Measurements from ENCODE around the gene ZNF302. TPM values are rescaled to one million over a fixed set of nuclear protein-coding genes. Genes with fewer than 3 reads are reported as not detected.
"Not testable (repeated sequence)": the region's sequence is repeated elsewhere in the genome, so short reads cannot be mapped to it uniquely, and the experiment has no call there.

The ZNF302 gene
- total RNA-seq, 1 donor from 2014 or later = 45.6 TPM

DNA sequence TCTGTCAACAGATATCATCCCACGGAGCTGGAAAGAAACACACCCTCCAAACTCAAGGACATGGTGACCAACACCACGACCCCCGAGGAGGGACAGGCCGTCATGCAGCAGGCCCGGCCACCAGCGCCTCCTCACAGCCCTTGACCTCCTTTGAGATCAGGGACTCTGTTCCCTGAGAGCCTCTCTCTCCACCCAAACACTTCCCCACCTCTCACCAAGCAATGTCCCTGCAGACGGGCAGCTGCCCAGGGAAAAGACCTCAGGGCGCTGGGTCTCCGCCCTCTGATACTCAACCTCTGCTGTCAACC lies 10.6 kb upstream of the ZNF302 start:
- peak overlapping the region; percentile 55 for H3K4me3 ChIP-seq
- peak overlapping the region; percentile 69 for H3K27ac ChIP-seq (replicated peaks)
- H3K27me3 ChIP-seq (ENCODE audit: low read depth) = no peaks in the 10 kb centered on the region
- no peak for DNase-seq
- H3K4me1 ChIP-seq = peaks cover 32% of the 10 kb centered on the region
- TF ChIP-seq, protein P1, sequence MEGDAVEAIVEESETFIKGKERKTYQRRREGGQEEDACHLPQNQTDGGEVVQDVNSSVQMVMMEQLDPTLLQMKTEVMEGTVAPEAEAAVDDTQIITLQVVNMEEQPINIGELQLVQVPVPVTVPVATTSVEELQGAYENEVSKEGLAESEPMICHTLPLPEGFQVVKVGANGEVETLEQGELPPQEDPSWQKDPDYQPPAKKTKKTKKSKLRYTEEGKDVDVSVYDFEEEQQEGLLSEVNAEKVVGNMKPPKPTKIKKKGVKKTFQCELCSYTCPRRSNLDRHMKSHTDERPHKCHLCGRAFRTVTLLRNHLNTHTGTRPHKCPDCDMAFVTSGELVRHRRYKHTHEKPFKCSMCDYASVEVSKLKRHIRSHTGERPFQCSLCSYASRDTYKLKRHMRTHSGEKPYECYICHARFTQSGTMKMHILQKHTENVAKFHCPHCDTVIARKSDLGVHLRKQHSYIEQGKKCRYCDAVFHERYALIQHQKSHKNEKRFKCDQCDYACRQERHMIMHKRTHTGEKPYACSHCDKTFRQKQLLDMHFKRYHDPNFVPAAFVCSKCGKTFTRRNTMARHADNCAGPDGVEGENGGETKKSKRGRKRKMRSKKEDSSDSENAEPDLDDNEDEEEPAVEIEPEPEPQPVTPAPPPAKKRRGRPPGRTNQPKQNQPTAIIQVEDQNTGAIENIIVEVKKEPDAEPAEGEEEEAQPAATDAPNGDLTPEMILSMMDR (IDR thresholded peaks at IDR 0.05; ENCODE audit: borderline replicate concordance) = no peak
- H3K9me3 ChIP-seq (replicated peaks) = no peaks in the 10 kb centered on the region
- no peaks in the 10 kb centered on the region for H3K36me3 ChIP-seq
- intact Hi-C loops (cut with micrococcal nuclease) = no loop called here

DNA sequence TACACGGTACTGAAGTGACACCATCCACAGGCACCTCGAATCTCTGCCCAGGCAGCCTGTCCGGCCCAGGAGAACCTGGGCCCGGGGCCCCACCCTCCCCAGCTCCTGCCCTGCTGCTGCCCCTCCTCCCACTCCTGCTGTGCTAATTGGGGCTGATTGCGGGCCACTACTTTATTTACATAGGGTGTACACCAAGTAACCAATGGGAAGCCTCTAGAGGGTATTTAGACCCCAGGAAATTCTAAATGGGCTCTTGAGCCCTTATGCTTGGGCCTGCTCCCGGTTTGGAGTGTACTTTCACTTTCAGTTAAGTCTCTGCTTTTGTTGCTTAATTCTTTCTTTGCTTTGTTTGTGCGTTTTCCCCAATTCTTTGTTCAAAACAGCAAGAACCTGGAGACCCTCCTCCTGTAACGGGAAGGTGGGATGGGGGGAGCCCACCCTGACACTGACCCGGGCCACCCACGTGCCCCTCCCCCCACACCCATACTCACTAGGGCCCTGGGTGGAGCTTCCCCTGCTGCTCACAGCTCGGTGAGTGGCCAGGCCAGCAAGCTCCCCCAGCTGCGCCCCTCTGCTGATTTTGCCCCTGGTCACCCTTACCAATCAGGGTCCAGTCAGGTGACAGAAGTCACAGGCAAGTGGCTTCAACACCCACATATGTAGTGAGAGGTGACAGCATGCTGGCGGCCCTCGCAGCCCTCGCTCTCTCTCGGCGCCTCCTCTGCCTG lies 10.0 kb upstream of the ZNF302 start:
- intact Hi-C loops (cut with micrococcal nuclease) = no loop called here
- no peak for DNase-seq
- peak overlapping the region; percentile 55 for H3K4me3 ChIP-seq
- peak overlapping the region; percentile 69 for H3K27ac ChIP-seq (replicated peaks)
- no peaks in the 10 kb centered on the region for H3K9me3 ChIP-seq (replicated peaks)
- H3K27me3 ChIP-seq (ENCODE audit: low read depth) = no peaks in the 10 kb centered on the region
- no peaks in the 10 kb centered on the region for H3K36me3 ChIP-seq
- peaks cover 30% of the 10 kb centered on the region for H3K4me1 ChIP-seq
- TF ChIP-seq, protein P1 (IDR thresholded peaks at IDR 0.05; ENCODE audit: borderline replicate concordance) = no peak

DNA sequence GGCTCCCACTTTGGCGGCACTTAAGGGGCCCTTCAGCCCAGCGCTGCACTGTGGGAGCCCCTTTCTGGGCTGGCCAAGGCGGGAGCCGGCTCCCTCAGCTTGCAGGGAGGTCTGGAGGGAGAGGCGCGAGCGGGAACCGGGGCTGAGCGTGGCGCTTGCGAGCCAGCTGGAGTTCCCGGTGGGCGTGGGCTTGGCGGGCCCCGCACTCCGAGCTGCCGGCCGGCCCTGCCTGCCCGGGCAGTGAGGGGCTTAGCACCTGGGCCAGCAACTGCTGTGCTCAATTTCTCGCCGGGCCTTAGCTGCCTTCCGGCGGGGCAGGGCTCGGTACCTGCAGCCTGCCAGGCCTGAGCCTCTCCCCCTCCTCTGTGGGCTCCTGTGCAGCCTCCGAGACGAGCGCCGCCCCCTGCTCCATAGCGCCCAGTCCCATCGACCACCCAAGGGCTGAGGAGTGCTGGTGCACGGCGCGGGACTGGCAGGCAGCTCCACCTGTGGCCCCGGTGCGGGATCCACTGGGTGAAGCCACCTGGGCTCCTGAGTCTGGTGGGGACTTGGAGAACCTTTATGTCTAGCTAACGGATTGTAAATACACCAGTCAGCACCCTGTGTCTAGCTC lies 9.3 kb upstream of the ZNF302 start:
- H3K27ac ChIP-seq (replicated peaks) = peak overlapping the region; percentile 69
- intact Hi-C loops (cut with micrococcal nuclease); H3K27me3 ChIP-seq (ENCODE audit: low read depth); H3K36me3 ChIP-seq; DNase-seq; H3K9me3 ChIP-seq (replicated peaks): not testable (repeated sequence)
- peak overlapping the region; percentile 55 for H3K4me3 ChIP-seq
- H3K4me1 ChIP-seq = peaks cover 30% of the 10 kb centered on the region

DNA sequence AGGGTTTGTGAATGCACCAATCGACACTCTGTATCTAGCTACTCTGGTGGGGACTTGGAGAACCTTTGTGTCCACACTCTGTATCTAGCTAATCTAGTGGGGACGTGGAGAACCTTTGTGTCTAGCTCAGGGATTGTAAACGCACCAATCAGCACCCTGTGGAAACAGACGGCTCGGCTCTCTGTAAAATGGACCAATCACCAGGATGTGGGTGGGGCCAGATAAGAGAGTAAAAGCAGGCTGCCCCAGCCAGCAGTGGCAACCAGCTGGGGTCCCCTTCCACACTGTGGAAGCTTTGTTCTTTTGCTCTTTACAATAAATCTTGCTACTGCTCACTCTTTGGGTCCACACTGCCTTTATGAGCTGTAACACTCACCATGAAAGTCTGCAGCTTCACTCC lies 8.8 kb upstream of the ZNF302 start:
- H3K4me3 ChIP-seq; intact Hi-C loops (cut with micrococcal nuclease); H3K27ac ChIP-seq (replicated peaks); H3K9me3 ChIP-seq (replicated peaks); H3K27me3 ChIP-seq (ENCODE audit: low read depth); DNase-seq; H3K36me3 ChIP-seq: not testable (repeated sequence)
- peaks cover 27% of the 10 kb centered on the region for H3K4me1 ChIP-seq

DNA sequence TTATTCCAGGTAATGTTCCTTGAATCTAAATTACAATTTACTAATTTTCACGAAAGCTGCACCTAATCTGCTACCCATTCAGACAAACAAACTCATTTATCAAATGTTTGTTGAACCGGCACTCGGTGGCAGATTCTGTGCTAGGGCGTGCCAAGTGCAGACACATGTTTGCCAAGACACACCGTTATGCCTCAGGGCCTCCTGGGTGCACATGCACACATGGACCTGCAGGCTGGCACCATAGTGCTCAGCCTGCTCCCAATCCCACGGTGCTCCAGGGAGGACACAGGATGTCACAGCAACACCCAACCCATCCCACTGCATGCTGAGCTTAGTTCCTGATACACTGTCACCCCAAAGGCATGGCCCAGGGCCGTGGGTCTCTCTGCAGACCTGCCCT lies 8.2 kb upstream of the ZNF302 start:
- no peaks in the 10 kb centered on the region for H3K27me3 ChIP-seq (ENCODE audit: low read depth)
- no peak for DNase-seq
- intact Hi-C loops (cut with micrococcal nuclease) = no loop called here
- no peaks in the 10 kb centered on the region for H3K9me3 ChIP-seq (replicated peaks)
- peaks cover 26% of the 10 kb centered on the region for H3K4me1 ChIP-seq
- TF ChIP-seq, protein P1 (IDR thresholded peaks at IDR 0.05; ENCODE audit: borderline replicate concordance) = no peak
- no peaks in the 10 kb centered on the region for H3K36me3 ChIP-seq
- H3K27ac ChIP-seq (replicated peaks) = no peak overlapping the region
- H3K4me3 ChIP-seq = no peak overlapping the region

DNA sequence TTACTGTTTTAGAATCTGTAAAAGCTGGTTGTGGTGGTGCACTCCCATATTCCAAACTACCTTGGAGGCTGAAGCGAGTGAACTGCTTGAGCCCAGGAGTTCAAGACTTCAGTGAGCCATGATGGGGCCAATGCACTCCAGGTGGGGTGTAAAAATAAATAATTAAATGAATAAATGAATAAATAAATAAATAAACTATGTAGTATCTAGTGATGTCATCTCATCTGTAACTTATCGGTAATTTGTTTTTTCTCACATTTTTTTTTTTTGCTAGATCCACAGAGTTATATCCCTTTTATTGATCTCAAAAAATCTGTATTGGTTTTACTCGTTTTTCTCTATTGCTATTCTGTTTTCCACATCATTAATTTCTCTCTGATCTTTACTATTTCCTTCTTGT lies 5.5 kb upstream of the ZNF302 start:
- Histone ChIP-seq H3K27ac (replicated peaks) (no peak overlapping the region), H3K27me3 (ENCODE audit: low read depth) (no peaks in the 10 kb centered on the region), H3K36me3 (no peaks in the 10 kb centered on the region), H3K4me1 (peaks cover 38% of the 10 kb centered on the region), H3K9me3 (replicated peaks) (no peaks in the 10 kb centered on the region), H3K4me3 (no peak overlapping the region)
- TF ChIP-seq, protein P1 (IDR thresholded peaks at IDR 0.05; ENCODE audit: borderline replicate concordance) = no peak
- DNase-seq = no peak
- intact Hi-C loops (cut with micrococcal nuclease) = no loop called here

Measured in left ventricle myocardium inferior (tissue), 1 donor.